ENCODE results near the gene IFI27L1. TPM values are rescaled to one million over a fixed set of nuclear protein-coding genes. Genes with fewer than 3 reads are reported as not detected.

Gene IFI27L1
- total RNA-seq, 4 donors from 2014 or later = 7.1 to 10.3 (median 8.3) TPM

- in situ Hi-C loops (cut with MboI; ENCODE audit: low sequenced_read_pairs in 4 of 4) = no loop called here
- Histone ChIP-seq H3K4me3 (peak overlapping the region in 1 of 4 donors; percentile 61), H3K27me3 (no peaks in the 10 kb centered on the region), H3K4me1 (peaks cover 0 to 3% of the 10 kb centered on the region in 2 donors), H3K36me3 (no peaks in the 10 kb centered on the region), H3K27ac (peak overlapping the region; percentile 56 to 85 (median 80)), H3K9me3 (no peaks in the 10 kb centered on the region)
- no peak for ATAC-seq
- TF ChIP-seq POLR2A (IDR thresholded peaks at IDR 0.05) (no peak), CTCF (IDR thresholded peaks at IDR 0.05 in 4 of 5, conservative IDR thresholded peaks at IDR 0.05 in 1 of 5) (no peak)
- intact Hi-C loops (cut with DNase I; ENCODE audit: low total_unique reads) = no loop called here
- no peak for DNase-seq
Observed at GRCh38 chr14:94113490-94113889, 32.4 kb downstream of the IFI27L1 start.

- Histone ChIP-seq H3K27ac (peak overlapping the region; percentile 56 to 85 (median 80)), H3K36me3 (no peaks in the 10 kb centered on the region), H3K4me3 (peak overlapping the region in 2 of 4 donors; percentile 8 to 13), H3K9me3 (no peaks in the 10 kb centered on the region), H3K27me3 (peaks cover 0 to under 1% (median 0%) of the 10 kb centered on the region in 3 donors), H3K4me1 (peaks cover 0 to 3% of the 10 kb centered on the region in 2 donors)
- ATAC-seq (no peak), DNase-seq (no peak)
- no peak for TF ChIP-seq CTCF (IDR thresholded peaks at IDR 0.05 in 4 of 5, conservative IDR thresholded peaks at IDR 0.05 in 1 of 5)
- TF ChIP-seq POLR2A (IDR thresholded peaks at IDR 0.05) = no peak
- in situ Hi-C loops (cut with MboI; ENCODE audit: low sequenced_read_pairs in 4 of 4) = no loop called here
- intact Hi-C loops (cut with DNase I; ENCODE audit: low total_unique reads) = no loop called here
Observed at GRCh38 chr14:94113908-94114588, 32.9 kb downstream of the IFI27L1 start.

- intact Hi-C loops (cut with DNase I; ENCODE audit: low total_unique reads) = no loop called here
- no peak for TF ChIP-seq CTCF (IDR thresholded peaks at IDR 0.05 in 4 of 5, conservative IDR thresholded peaks at IDR 0.05 in 1 of 5)
- TF ChIP-seq POLR2A (IDR thresholded peaks at IDR 0.05) = no peak
- DNase-seq (no peak), ATAC-seq (no peak)
- no peaks in the 10 kb centered on the region for H3K36me3 ChIP-seq
- peaks cover 0 to 5% (median 0%) of the 10 kb centered on the region in 3 donors for H3K9me3 ChIP-seq
- in situ Hi-C loops (cut with MboI; ENCODE audit: low sequenced_read_pairs in 4 of 4) = no loop called here
- H3K4me1 ChIP-seq = peaks cover 0 to 2% of the 10 kb centered on the region in 2 donors
- peak overlapping the region in 3 of 4 donors; percentile 1 to 13 (median 8) for H3K4me3 ChIP-seq
- H3K27ac ChIP-seq = peak overlapping the region; percentile 56 to 85 (median 80)
- peaks cover 0 to 3% (median 0%) of the 10 kb centered on the region in 3 donors for H3K27me3 ChIP-seq
Observed at GRCh38 chr14:94114589-94115057, 33.5 kb downstream of the IFI27L1 start.

GRCh38 chr14:94115058-94115591, 34.0 kb downstream of the IFI27L1 start:
- Histone ChIP-seq H3K9me3 (peaks cover 0 to 9% (median 0%) of the 10 kb centered on the region in 3 donors), H3K4me3 (peak overlapping the region in 2 of 4 donors; percentile 8 to 13), H3K36me3 (no peaks in the 10 kb centered on the region), H3K27me3 (peaks cover 0 to 3% (median 0%) of the 10 kb centered on the region in 3 donors), H3K4me1 (no peaks in the 10 kb centered on the region), H3K27ac (peak overlapping the region; percentile 56 to 85 (median 80))
- TF ChIP-seq POLR2A (IDR thresholded peaks at IDR 0.05) (peak in 1 of 2 donors; percentile 10), CTCF (IDR thresholded peaks at IDR 0.05 in 4 of 5, conservative IDR thresholded peaks at IDR 0.05 in 1 of 5) (no peak)
- intact Hi-C loops (cut with DNase I; ENCODE audit: low total_unique reads) = no loop called here
- DNase-seq (no peak), ATAC-seq (peak; percentile 50 to 59)
- in situ Hi-C loops (cut with MboI; ENCODE audit: low sequenced_read_pairs in 4 of 4) = no loop called here
